GM18868 (cell line): ENCODE results near the gene PRDX2.
A peak's percentile ranks its signal among the peaks of the same experiment; 100 is the strongest.
"Not testable (repeated sequence)": the region's sequence is repeated elsewhere in the genome, so short reads cannot be mapped to it uniquely, and the experiment has no call there.

Experiments used
- ATAC-seq: cut with Tn5 transposase; IDR thresholded peaks from one replicate; pipeline ENCODE4 v1.9.1; 2021; ENCODE audit warnings: mild to moderate bottlenecking, moderate library complexity; ENCODE audit not compliant: unreplicated experiment

PRDX2 gene

DNA sequence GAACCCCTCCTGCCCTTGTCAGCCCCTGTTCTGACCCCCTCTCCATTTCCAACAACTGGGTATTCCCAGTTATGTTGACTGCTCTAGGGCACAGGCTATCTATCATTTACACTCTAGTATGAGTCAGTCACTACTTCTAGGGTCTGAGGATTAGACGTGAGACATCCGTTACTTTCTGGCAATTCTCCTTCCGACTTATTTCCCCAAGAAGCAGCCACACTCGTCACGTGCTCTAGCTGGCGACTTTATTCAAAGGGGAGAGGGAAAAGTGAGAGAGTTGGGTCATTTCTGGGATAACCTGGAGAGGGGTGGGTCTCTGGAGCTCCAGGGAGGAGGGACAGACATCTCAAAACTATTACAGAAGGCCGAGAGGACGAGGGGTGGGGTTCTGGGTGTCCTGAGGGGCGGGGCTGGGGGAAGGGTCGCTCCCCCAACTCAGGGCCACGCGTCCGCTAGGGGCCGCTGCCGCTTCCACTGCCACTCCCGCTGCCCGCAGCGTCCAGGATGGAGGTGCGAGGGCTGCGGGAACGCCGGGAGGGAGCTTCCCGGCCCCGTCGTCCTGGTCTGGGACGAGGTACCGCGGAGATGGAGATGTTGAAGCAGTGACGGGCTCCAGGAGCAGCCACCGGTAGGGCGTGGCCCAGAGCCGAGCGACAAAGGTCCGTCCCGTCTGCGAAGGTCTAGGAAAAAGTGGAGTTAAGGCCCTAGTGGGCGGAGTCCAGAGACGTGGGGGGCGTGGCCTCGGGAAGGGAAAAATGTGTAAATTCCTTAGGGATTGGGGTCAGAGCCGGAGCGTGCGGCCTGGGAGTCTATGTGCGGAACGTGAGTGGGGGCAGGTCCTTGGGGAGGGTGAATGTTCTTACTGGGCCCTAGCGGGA, 23.9 kb upstream of the PRDX2 start:
- ATAC-seq = no peak

DNA sequence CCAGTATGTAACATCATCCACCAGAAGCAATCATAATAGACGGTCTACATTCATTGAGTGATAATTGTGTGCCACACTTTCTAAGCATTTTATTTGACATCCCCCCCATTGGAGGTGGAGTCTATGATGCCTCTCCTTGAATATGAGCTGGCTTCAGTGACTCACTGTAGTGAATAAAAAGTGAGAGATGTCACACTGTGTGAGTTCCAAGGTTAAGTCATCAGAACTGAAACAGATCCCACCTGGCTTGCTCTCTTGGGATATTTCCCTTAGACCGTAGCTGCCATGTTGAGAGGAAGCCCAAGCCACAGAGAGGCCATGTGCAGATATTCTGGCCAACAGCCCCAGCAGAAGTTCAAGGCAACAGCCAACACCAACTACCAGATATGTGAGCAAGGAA, 20.2 kb upstream of the PRDX2 start:
- no peak for ATAC-seq

DNA sequence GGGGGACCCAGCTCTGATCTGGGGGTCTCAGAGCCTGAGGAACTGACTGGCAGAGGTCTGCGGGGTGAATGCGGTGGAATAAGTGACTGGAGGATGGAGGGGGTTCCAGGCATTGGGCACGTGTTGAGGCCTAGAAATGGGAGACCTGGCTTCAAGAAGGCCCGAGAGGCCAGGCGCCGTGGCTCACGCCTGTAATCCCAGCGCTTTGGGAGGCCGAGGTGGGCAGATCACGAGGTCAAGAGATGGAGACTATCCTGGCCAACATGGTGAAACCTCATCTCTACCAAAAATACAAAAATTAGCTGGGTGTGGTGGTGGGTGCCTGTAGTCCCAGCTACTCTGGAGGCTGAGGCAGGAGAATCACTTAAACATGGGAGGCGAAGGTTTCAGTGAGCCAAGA, 16.2 kb upstream of the PRDX2 start:
- ATAC-seq = not testable (repeated sequence)

DNA sequence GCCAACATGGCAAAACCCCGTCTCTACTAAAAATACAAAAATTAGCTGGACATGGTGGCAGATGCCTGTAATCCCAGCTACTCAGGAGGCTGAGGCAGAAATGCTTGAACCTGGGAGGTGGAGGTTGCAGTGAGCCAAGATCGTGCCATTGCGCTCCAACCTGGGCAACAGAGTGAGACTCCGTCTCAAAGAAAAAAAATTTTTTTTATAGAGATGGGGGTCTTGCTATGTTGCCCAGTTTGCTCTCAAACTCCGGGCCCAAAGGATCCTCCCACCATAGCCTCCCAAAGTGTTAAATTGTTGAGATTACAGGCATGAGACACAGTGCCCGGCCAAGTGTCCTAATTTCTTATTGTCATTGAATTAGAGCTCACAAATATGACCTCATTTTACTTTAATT, 15.6 kb upstream of the PRDX2 start:
- ATAC-seq = not testable (repeated sequence)

DNA sequence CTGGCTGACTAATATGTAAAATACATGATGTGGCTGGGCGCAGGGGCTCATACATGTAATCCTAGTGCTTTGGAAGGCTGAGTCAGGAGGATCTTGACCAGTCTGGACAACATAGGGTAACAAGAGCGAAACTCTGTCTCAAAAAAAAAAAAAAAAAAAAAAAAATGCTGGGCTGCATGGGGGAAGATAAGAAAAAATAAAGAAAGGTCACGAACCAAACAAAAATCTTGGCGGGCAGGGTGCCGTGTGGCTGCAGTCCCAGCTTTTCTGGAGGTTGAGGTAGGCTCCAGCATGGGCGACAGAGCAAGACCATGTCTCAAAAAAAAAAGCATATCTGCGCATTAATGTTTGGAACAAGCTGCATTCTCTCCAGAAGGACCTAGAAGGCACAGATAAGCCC, 13.5 kb upstream of the PRDX2 start:
- no peak for ATAC-seq

DNA sequence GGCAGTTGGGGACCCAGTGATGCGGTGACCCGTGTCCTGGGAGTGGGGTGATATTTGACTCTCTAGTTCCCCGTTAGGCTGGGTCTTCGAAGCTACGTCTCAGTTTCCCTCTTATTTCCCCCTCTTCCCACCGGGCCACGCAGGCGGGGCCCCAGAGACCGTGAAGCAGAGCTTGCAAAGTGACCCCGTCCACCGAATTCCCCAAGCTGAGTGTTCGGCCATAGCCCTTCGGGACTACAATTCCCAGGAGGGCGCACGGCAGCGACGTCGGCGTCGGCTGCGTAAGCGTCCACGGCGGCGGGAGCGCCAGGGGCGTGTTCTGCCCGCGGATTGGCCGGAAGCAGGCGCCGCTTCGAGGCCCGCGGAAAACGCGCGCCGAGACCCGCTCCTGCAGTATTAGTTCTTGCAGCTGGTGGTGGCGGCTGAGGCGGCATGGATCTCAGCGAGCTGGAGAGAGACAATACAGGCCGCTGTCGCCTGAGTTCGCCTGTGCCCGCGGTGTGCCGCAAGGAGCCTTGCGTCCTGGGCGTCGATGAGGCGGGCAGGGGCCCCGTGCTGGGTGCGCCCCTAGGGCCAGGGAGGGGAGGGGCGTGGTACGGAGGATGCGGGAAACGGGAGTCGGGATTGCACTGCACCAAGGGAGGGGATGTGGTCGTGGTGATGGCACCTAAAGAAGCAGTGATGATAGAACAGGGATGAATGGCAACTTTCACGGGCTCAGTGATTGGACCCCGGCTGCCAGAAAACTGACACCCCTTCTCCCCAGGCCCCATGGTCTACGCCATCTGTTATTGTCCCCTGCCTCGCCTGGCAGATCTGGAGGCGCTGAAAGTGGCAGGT, 4.9 kb upstream of the PRDX2 start, which contains the start of gene RNASEH2A:
TSS of gene RNASEH2A (plus strand) at position 343 of the 840 bp plus-strand sequence. CDS start at position 433, 90 bp downstream.
- ATAC-seq = peak; percentile 70

DNA sequence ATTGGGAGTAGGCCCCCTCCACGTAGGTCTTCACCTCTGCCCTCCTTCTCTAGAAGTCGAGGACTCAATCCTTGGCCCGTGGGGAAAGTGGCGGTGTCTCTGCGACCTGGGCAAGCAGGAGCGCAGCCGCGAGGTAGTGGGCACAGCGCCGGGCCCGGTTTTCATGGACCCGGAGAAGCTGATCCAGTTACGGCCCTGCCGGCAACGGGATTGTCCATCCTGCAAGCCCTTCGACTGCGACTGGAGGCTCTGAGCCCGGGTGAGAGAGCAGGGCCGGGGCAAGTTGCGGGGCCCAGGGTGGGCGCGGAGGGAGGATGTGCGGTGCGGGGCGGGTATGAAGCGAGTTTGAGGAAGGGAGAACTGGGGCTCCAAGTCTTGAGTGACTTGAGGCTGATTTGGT, 2.5 kb upstream of the PRDX2 start:
- no peak for ATAC-seq

DNA sequence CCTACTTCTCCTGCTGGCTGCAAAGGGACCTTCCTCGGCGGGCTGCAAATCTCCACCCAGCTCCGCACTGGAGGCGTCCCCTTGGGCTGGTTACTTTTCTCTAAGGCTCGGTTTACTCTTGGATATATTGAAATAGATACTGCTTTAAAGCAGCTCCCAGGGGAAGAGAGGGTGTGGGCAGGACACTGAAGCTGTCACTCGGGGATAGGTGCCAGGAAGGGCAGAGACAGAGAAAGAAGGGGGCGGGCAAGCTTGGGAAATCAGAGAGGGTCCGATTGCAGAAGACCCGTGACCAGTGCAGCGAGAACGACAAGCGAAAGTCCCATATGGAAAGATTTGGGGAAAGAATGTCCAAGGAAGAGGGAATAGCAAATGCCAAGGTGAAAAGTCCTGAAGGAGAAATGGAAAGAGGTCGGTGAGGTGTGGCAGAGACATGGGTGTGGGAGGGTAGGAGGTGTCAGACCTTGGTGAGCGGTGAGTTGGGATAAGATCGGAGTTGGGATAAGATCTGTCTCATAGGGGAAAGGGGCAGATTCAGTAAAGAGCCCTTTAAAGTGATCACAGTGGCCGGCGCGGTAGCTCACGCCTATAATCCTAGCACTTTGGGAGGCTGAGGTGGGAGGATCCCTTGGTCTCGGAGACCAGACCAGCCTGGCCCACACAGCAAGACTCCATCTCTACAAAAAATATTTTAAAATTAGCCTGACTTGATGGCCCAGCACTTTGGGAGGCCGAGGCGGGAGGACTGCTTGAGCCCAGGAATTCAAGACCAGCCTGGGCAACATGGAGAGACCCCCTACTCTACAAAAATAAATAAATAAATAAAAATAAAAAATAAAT, 887 bp upstream of the PRDX2 start:
- ATAC-seq = no peak

DNA sequence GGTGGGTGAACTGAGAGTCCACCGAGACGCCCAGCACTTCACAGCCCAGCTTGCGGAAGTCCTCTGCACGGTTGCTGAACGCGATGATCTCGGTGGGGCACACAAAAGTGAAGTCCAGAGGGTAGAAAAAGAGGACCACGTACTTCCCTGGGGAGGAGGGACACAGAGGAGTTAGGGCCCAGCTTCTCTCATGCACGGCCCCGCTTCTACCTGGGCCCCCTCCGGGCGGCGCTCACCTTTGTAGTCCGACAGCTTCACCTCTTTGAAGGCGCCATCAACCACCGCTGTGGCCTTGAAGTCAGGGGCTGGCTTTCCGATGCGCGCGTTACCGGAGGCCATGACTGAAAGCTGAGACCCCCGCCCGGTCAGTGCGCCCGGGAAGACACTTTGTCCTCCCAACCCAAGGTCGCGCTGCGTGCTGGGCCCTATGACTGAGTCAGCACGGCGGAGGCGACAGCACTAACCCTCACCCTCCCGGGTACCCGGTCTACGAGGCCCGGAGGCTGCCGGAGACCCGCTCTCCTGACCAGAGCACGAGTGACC, 606 bp downstream of the PRDX2 start:
- ATAC-seq = no peak

DNA sequence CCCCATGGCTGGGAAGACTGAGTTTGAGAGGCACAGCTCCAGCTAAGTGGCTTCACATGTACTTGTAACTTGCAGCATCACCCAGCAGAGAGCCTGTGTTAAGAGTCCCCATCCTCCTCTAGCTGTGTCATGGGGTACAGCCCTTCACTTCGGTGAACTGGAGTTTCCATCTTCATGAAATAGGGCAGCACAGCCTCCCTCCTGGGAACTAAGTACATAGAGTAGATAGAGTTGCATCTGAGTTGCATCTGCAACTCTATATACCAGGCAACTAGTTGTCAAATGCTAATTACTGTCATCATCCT, 1.2 kb downstream of the PRDX2 start:
- ATAC-seq = no peak

DNA sequence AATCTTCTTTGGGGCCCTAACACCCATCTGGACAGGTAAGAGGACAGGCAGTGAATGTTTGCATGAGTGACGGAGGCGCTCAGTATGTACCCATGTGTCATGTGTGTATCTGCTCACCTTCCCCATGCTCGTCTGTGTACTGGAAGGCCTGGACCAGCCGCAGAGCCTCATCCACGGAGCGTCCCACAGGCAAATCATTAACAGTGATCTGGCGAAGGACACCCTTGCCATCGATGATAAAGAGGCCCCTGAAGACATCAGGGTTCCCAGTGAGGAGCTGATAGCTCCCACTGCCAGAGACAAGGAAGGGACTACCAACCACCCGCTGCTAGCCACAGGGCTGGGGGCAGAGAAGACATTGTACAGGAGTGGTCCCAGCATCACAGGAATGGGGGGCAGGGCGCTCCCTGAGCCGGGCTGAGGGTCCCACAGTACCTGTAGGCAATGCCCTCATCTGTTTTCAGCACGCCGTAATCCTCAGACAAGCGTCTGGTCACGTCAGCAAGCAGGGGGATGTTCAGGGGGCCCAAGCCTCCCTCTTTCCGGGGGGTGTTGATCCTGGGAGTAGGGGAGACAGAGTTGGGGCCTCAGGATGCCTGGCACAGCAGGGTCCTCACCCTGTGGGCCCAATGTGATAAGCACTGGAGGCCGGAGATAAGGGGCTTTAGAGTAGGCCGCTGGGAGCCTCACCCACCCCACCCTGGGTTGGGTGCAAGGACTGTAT, 1.7 kb downstream of the PRDX2 start:
- no peak for ATAC-seq

DNA sequence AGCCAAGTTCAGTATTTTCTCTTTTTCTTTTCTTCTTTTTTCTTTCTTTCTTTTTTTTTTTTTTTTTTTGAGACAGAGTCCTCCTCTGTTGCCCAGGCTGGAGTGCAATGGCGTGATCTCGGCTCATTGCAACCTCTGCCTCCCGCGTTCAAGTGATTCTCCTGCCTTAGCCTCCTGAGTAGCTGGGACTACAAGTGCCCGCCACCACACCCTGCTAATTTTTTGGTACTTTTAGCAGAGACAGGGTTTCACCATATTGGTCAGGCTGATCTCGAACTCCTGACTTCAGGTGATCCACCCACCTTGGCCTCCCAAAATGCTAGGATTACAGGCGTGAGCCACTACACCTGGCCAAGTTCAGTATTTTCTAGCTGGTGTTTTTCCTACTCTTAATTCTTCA, 4.0 kb downstream of the PRDX2 start:
- ATAC-seq = not testable (repeated sequence)

DNA sequence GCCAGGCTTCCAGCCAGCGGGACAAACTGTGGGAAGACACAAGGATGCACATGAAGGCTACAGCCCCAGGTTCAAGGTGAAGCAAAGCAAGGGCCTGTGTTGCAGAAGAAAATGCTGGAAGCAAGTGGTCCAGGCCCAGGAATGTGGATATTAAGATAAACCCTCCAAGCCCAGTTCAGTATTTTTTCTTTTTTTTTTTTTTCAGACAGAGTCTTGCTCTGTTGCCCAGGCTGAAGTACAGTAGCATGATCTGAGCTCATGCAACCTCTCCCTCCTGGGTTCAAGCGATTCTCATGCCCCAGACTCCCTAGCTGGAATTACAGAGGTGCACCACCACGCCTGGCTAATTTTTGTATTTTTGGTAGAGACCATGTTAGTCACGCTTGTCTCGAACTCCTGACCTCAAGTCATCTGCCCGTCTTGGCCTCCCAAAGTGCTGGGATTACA, 4.4 kb downstream of the PRDX2 start:
- ATAC-seq = no peak

DNA sequence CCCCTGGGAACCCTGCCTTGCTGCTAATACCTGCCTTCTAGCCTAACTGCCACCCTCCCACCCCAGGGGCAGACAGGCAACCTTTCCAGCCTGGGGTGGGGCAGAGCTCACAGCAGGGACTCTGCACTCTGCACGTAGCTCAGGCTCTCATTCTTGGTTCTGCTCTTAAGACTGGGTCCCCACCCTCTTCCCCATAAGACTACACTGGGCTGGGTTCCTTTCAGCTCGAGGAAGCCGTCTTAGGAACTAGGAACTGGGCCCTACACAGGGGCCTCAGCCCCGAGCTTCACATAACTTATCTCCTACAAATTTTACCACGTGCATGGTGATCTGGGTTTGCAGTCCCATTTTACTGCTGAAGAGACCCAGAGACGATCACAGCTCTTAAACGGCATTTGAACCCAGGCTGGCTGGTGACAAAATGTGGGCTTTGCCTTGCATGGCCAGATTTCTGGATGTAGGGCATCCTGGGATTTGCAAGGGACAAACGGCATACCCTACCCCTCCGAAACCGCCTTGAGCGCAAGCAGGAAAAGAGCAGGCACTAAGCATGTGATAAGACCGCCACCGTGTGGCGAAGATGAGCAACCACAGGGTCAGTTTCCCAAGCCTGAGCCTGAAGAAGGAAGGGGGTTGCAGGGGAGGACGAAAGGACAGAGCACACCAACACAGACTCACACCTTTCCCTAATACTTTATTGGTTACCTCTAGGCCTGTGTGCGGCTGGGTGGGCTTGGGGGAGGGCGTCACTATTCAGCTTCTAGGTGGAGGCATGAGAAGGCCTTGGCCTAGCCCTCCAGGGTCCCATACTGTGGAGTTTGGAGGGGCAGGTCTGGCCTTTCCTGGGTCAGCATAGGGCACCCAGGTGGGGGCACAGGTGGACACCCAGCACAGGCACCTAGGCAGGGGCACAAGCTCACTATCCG, 5.2 kb downstream of the PRDX2 start:
- ATAC-seq = no peak

DNA sequence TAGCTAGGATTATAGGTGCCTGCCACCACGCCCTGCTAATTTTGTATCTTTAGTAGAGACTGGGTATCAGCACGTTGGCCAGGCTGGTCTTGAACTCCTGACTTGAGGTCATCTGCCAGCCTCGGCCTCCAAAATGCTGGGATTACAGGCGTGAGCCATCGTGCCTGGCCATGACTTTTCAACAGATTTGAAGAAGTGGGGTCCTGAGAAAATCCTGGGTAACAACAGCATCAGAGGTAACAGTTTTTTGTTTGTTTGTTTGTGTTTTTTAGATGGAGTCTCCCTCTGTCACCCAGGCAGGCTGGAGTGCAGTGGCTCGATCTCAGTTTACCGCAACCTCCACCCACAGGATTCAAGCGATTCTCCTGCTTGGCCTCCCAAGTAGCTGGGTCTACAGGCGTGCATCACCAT, 6.6 kb downstream of the PRDX2 start:
- no peak for ATAC-seq

DNA sequence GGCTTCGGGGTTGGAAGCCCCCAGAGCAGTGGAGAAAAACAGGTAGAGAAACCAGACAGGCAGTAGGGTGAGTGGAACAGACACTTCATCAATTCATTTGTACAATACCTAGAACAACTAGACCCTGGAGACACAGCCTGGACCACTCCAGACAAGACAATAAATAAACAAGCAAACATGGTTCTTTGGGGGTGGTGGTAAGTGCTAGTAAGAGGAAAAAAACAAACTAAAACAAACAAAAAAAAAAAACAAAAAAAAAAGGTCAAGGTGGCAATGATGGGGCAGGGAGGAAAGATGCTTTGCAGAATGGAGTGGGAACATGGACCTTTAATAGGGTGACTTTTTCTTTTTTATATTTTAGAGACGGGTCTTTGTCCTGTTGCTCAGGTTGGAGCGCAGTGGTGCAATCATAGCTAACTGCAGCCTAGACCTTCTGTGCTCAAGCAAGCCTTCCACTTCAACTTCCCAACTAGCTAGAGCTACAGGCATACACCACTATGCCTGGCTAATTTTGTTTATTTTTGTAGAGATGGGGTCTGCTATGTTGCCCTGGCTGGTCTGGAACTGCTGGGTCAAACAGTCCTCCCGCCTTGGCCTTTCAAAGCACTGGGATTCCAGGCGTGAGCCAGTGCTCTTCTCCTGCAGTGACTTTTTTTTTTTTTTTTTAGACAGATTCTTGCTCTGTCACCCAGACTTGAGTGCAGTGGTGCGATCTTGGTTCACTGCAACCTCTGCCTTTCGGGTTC, 7.2 kb downstream of the PRDX2 start:
- no peak for ATAC-seq

DNA sequence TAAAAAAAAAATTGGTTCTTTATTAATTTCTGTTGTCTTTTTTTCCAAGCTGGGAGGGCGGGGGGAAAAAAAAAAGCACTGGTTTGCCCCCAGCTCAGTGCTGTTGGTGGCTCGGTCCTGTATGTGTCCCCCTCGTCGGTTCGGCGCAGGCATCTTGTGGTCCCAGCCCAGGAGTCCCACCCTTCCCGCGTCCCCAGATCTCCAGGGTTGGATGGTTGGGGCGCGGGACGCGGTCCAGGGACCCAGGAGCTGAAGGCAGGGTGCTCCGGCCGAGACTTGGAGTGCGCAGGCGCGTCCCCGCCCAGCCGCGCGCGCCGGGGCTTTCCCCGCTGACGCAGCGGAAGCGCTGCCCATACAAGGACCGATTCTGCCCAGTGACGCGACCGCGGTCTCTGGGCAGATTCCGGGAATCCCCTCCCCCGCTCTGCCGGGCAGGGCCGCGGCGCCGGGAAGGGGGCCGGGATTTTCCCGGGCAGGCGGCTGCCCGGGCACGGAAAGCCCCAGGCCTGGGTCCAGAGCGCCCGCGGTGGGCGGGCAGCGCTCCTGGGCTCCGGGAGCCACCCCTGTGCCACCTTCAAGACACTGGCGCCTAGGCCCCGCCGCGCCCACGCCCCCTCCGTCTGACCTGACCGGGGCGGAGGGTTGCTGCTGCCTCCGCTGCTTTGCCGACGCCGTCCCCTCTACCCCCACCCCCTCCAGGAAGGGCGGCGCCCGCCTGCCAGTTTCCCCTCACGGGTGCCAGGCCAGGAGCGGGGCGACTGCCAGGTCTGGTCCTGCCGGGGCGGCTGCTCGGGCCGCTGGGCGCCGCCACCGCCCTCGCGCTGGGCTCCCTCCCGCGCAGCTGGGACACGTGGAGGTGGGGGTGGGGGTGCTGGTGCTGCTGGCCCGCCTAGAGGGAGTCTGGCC, 8.1 kb downstream of the PRDX2 start:
- peak; percentile 24 for ATAC-seq
